PFSK-1 (cell line): ENCODE data around the gene TMEM244.

Experiments
- FOXP2 ChIP-seq: optimal IDR thresholded peaks from 2 replicates; pipeline ENCODE3; 2011; ENCODE audit warnings: borderline replicate concordance, control low read depth, inconsistent platforms; ENCODE audit not compliant: insufficient read depth; ENCODE audit errors: extremely low read length, extremely low read depth
- POLR2AphosphoS5 ChIP-seq: IDR thresholded peaks from 2 replicates; pipeline ENCODE4 v1.6.1; 2012; ENCODE audit warnings: low read depth, mild to moderate bottlenecking, control low read depth, low read length, moderate library complexity
- TAF1 ChIP-seq: IDR thresholded peaks from 2 replicates; pipeline ENCODE4 v1.6.1; 2012; ENCODE audit warnings: low read length, control low read depth, borderline replicate concordance; ENCODE audit not compliant: insufficient read depth

DNA sequence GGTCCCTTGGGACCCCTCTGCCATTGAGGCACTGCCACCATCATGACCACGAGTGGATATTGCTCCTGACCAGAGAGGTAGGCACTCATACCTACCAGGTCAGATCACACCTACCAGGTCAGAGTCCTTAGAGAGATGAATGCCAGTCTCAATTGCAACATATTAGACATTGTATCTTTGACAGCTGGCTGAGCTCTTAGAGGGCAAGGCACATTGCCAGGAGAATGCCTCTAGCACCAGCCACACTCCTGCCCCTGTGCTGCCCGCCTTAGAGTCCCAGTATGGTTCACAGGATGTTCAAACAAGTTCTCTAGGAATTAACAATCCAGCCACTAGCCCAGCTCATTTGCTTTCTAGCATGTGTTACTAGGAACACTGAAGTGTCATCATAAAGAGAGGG is 65.9 kb downstream of the TMEM244 start:
- no peak for TF ChIP-seq POLR2AphosphoS5
- TF ChIP-seq TAF1: no peak
- TF ChIP-seq FOXP2: no peak
